ENCODE results near the gene FBN1.

Gene FBN1

DNA sequence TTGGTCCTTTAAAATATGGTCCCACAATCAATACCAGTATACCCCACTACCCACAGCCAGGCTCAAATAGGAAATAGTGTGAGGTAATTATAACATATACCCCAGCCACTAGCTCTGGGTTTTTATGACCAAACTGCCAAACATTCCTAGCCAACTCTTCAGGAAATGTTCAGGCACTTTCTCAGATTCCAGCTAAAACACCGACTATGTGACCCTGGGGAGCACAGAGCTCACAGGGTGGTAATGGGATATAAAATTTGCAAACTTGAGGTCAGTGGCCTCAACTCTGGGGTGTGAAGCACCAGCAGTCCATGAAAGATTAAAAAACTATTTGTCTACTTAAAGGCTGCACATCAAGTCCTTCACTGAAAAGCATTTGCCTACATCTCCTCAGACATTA lies 12.9 kb downstream of the FBN1 start:
- no peak overlapping the region for H3K27ac ChIP-seq
- no peak for TF ChIP-seq ZFX (IDR thresholded peaks at IDR 0.05)
- TF ChIP-seq, protein P1, sequence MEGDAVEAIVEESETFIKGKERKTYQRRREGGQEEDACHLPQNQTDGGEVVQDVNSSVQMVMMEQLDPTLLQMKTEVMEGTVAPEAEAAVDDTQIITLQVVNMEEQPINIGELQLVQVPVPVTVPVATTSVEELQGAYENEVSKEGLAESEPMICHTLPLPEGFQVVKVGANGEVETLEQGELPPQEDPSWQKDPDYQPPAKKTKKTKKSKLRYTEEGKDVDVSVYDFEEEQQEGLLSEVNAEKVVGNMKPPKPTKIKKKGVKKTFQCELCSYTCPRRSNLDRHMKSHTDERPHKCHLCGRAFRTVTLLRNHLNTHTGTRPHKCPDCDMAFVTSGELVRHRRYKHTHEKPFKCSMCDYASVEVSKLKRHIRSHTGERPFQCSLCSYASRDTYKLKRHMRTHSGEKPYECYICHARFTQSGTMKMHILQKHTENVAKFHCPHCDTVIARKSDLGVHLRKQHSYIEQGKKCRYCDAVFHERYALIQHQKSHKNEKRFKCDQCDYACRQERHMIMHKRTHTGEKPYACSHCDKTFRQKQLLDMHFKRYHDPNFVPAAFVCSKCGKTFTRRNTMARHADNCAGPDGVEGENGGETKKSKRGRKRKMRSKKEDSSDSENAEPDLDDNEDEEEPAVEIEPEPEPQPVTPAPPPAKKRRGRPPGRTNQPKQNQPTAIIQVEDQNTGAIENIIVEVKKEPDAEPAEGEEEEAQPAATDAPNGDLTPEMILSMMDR (conservative IDR thresholded peaks at IDR 0.05): no peak

DNA sequence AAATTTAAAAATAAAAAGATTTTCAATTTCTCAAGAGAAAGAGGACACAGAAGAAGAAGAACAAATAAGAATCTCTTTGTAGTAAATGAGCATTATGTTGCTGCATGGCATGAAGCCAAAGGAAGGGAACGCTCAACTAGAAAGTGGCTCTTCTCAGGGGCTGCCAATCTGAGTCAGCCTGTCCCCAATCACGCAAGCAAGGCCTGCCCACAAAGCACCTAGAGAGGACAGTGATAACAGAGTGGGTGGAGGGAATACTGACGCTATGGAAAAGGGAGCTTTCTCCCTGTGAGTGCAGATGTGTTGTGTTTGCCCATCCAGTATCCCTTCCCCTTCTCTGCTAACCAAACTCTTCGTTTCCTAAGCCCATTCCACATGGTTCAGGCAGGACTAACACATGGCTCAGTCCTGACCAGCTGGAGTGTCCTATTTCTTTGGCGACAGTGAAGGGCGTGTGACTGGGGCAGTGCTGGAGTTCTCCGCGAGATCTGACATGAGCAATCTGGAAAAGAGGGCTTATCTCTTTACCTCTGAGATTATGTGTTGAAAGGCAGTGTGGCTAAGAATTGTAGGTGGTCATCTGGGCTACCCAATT lies 14.2 kb downstream of the FBN1 start:
- no peak for TF ChIP-seq ZFX (IDR thresholded peaks at IDR 0.05)
- TF ChIP-seq, protein P1 (conservative IDR thresholded peaks at IDR 0.05): no peak
- no peak overlapping the region for H3K27ac ChIP-seq

DNA sequence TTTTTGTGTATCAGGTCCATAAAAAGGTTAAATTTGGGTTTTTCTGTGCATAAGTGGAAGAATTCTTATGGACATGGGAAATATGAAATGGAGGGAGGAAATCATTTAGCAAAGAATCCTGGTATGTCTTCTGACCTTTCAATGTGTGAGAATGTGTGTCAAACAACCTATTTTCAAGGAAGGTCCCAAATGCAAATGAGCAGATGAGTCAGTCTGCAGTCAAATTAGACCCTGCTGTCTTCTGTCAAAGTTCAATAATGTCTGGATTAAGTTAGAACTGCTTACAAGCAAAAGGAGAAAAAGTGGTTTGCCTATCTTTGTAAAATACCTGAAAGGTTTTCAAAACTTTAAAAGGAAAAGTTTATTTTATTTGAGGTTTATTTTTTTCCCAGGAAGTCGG lies 15.3 kb downstream of the FBN1 start:
- no peak for TF ChIP-seq ZFX (IDR thresholded peaks at IDR 0.05)
- TF ChIP-seq, protein P1 (conservative IDR thresholded peaks at IDR 0.05): no peak
- no peak overlapping the region for H3K27ac ChIP-seq

DNA sequence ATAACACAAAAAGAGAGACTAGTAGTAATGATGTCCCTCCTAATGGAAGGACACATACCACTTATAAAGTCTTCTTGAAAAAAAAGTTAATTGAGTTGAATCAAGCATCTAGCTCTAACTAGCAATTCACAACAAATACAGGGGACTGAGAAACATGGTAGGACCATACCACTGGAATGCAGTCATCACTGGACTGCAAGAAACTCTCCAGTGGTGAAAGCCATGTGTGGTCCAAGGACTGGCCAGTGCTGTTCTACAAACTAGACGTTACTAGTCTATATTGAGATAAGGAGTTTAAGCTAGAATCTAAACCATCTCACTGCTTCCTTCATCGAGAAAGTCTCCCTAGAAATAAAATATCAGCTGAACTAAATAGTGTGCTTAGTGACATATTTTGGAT lies 16.7 kb downstream of the FBN1 start:
- TF ChIP-seq ZFX (IDR thresholded peaks at IDR 0.05): no peak
- TF ChIP-seq, protein P1 (conservative IDR thresholded peaks at IDR 0.05): no peak
- no peak overlapping the region for H3K27ac ChIP-seq

DNA sequence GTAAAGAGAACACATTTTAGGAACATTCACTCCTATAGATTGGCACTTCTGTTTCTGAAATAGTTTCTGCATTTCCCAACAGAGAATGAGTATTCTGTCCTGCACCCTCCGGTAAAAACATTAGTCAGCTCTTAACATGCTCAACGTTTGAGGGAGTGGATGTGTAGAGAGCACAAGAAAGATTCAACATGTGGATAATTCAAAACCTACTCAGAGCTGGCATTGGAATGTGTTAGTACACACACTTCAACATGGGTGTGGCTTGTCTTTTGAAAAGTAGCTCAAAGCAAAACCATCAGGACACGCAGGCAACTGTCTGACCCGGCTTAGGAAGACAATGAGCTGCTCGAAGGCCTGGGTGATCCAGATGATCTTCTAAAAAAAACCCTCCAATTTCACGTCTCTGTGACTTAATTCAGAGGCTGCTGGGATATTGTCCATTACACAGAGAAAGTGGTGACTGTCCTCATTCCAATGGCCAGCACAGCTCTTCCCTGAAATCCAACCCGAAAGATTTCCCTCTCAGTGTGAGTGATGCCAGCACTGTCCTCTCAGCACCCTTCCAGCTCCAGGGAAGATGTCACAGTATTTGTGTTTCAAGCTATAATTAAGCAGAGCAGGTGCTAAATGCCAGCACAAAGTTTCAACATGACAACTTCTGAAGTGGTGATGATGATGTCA lies 18.1 kb downstream of the FBN1 start:
- TF ChIP-seq, protein P1 (conservative IDR thresholded peaks at IDR 0.05): no peak
- TF ChIP-seq ZFX (IDR thresholded peaks at IDR 0.05): no peak
- H3K27ac ChIP-seq: no peak overlapping the region

DNA sequence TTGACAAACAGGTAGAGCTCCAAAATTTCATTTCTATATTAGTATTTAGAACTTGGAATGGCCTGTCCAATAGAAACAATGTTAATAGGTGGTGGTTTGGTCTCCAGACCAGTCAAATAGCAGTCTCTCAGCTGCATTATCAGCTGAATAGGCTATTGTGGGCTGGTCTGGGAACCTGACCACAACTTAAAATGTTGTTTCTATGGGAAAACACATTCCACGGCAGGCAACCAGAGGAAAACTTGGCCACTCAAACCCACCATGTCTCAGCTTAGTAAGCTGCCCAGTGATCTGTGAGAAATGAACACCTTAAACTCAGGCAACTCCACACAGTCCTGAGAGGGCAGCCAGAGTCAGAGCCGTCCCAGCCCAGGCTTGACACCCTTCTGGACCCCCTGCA lies 20.4 kb downstream of the FBN1 start:
- TF ChIP-seq, protein P1 (conservative IDR thresholded peaks at IDR 0.05): no peak
- no peak for TF ChIP-seq ZFX (IDR thresholded peaks at IDR 0.05)
- H3K27ac ChIP-seq: no peak overlapping the region

DNA sequence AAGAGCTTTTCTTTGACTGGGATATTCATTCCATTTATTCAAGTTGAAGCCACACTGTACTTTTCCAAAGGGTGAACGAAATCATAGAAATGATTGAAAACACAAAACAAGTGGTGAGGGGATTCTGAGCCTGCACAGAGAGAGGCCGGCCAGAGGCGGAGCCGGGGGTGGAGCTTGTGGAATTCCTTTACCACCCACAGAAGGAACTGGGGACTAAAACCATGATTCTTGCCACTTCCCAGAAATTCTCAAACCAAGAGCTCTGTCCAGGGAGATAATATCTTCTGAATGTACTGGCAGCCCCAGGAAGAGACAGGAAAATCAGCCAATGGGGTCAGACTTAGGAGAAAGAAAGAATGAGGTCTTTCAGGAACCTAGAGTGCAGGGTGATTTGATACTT lies 20.8 kb downstream of the FBN1 start:
- TF ChIP-seq, protein P1 (conservative IDR thresholded peaks at IDR 0.05): no peak
- no peak for TF ChIP-seq ZFX (IDR thresholded peaks at IDR 0.05)
- no peak overlapping the region for H3K27ac ChIP-seq

Data from C4-2B (cell line).